IMR-90 (cell line): Measurements from ENCODE around the gene SYVN1. TPM values are rescaled to one million over a fixed set of nuclear protein-coding genes. Genes with fewer than 3 reads are reported as not detected.

Experiments
- ATAC-seq: fragments of 200-7000 bp; cut with Tn5 transposase; 2 replicates; pipeline ENCODE4 v1.9.1; 2020; ENCODE audit warnings: low read depth, mild to moderate bottlenecking, moderate library complexity
- BruUV-seq: library from RNA; stranded (reverse); fragments of 400-500 nt; replicated peaks from 2 replicates; lab custom pipeline; 2021; lab: Mats Ljungman, UMichigan
- CTCF ChIA-PET: fragments of 300-600 bp; formaldehyde crosslinking; extraction: SDS; loops from one replicate; lab custom pipeline; 2021; ENCODE audit warnings: antibody characterized with exemption; lab: Yijun Ruan, JAX
- POLR2A ChIA-PET: fragments of 300-600 bp; sonication (Branson Sonifier 250); formaldehyde crosslinking; loops from one replicate; lab custom pipeline; 2022; ENCODE audit warnings: antibody characterized with exemption; ENCODE audit not compliant: unreplicated experiment; lab: Charles Lee
- DNase-seq: peaks from one replicate; pipeline ENCODE4 v3.0.0; 2013
- H2AFZ ChIP-seq: replicated peaks from 2 replicates; pipeline ENCODE3; 2013; ENCODE audit warnings: low read length, mild to moderate bottlenecking; ENCODE audit not compliant: poor library complexity
- H2AK5ac ChIP-seq: 2 replicates; pipeline ENCODE4 v1.6.1; 2013; ENCODE audit warnings: low read depth, low read length, inconsistent platforms
- H2AK9ac ChIP-seq: replicated peaks from 2 replicates; pipeline ENCODE3; 2013; ENCODE audit warnings: mild to moderate bottlenecking, low read depth, low read length, moderate library complexity; ENCODE audit not compliant: poor library complexity
- H2BK120ac ChIP-seq: 2 replicates; pipeline ENCODE4 v1.6.1; 2013; ENCODE audit warnings: low read depth, low read length, inconsistent platforms
- H2BK15ac ChIP-seq: 3 replicates; pipeline ENCODE4 v1.6.1; 2013; ENCODE audit warnings: low read depth, low read length, inconsistent platforms
- H2BK20ac ChIP-seq: 2 replicates; pipeline ENCODE4 v1.6.1; 2013; ENCODE audit warnings: low read depth, mild to moderate bottlenecking, inconsistent platforms, low read length, moderate library complexity
- H2BK5ac ChIP-seq: 2 replicates; pipeline ENCODE4 v1.6.1; 2013; ENCODE audit warnings: mild to moderate bottlenecking, low read depth, low read length, inconsistent platforms; ENCODE audit not compliant: poor library complexity, severe bottlenecking
- H3K14ac ChIP-seq: replicated peaks from 2 replicates; pipeline ENCODE4 v1.6.1; 2013; ENCODE audit warnings: low read depth, low read length, inconsistent platforms
- H3K18ac ChIP-seq: 2 replicates; pipeline ENCODE4 v1.6.1; 2013; ENCODE audit warnings: low read depth, low read length, control low read depth
- H3K23ac ChIP-seq: 2 replicates; pipeline ENCODE4 v1.6.1; 2013; ENCODE audit warnings: low read depth, low read length, inconsistent platforms
- H3K27ac ChIP-seq: 2 replicates; pipeline ENCODE4 v1.5.1; 2013; ENCODE audit warnings: mild to moderate bottlenecking, control low read depth, low read length; ENCODE audit not compliant: insufficient read depth
- H3K27me3 ChIP-seq: 2 replicates; pipeline ENCODE4 v1.6.1; 2013; ENCODE audit warnings: low read length; ENCODE audit not compliant: control insufficient read depth, insufficient read depth
- H3K36me3 ChIP-seq: 2 replicates; pipeline ENCODE4 v1.6.1; 2013; ENCODE audit warnings: low read length, mixed read lengths; ENCODE audit not compliant: control insufficient read depth, insufficient read depth
- H3K4ac ChIP-seq: 2 replicates; pipeline ENCODE4 v1.6.1; 2013; ENCODE audit warnings: low read depth, low read length, inconsistent platforms
- H3K4me1 ChIP-seq: 2 replicates; pipeline ENCODE4 v1.6.1; 2013; ENCODE audit warnings: low read length, mixed read lengths; ENCODE audit not compliant: control insufficient read depth, insufficient read depth
- H3K4me2 ChIP-seq: 2 replicates; pipeline ENCODE4 v1.6.1; 2013; ENCODE audit warnings: low read depth, mild to moderate bottlenecking, control low read depth, low read length, moderate library complexity
- H3K4me3 ChIP-seq: 2 replicates; pipeline ENCODE4 v1.5.1; 2013; ENCODE audit warnings: low read depth, mild to moderate bottlenecking, control low read depth, low read length, moderate library complexity; ENCODE audit not compliant: insufficient read depth
- H3K56ac ChIP-seq: 2 replicates; pipeline ENCODE4 v1.6.1; 2013; ENCODE audit warnings: low read length, inconsistent platforms; ENCODE audit not compliant: insufficient read depth; ENCODE audit errors: extremely low read depth
- H3K79me1 ChIP-seq, 2 experiments: 2 replicates each; pipeline ENCODE4 v1.6.1; 2013; ENCODE audit warnings: low read length in 2 of 2, inconsistent platforms in 1 of 2, low read depth in 1 of 2
- H3K9ac ChIP-seq: 2 replicates; pipeline ENCODE4 v1.6.1; 2013; ENCODE audit warnings: low read depth, low read length, control low read depth
- H3K9me1 ChIP-seq: 2 replicates; pipeline ENCODE4 v1.6.1; 2013; ENCODE audit warnings: low read length, inconsistent platforms; ENCODE audit not compliant: insufficient read depth
- H3K9me3 ChIP-seq: 2 replicates; pipeline ENCODE4 v1.6.1; 2013; ENCODE audit warnings: low read length; ENCODE audit not compliant: control insufficient read depth, insufficient read depth
- H4K20me1 ChIP-seq: 2 replicates; pipeline ENCODE4 v1.6.1; 2013; ENCODE audit warnings: low read length, inconsistent platforms; ENCODE audit not compliant: insufficient read depth
- H4K5ac ChIP-seq: 2 replicates; pipeline ENCODE4 v1.6.1; 2013; ENCODE audit warnings: mild to moderate bottlenecking, low read depth, low read length, control low read depth
- H4K8ac ChIP-seq, 2 experiments: 2 replicates each; pipeline ENCODE4 v1.6.1; 2013; ENCODE audit warnings: low read depth in 2 of 2, low read length in 2 of 2, control low read depth in 1 of 2, inconsistent platforms in 1 of 2
- H4K91ac ChIP-seq: 2 replicates; pipeline ENCODE4 v1.6.1; 2013; ENCODE audit warnings: low read depth, low read length, inconsistent platforms; ENCODE audit not compliant: insufficient read depth
- BHLHE40 ChIP-seq: fragments of 150-350 bp; IDR thresholded peaks from 2 replicates; pipeline ENCODE4 v1.6.1; 2016; ENCODE audit warnings: mild to moderate bottlenecking, low read depth, low read length
- CEBPB ChIP-seq: IDR thresholded peaks from 2 replicates; pipeline ENCODE4 v1.6.1; 2012; ENCODE audit warnings: low read depth, low read length, improper control_type of control experiment
- CHD1 ChIP-seq: IDR thresholded peaks from 2 replicates; pipeline ENCODE4 v1.6.1; 2012; ENCODE audit warnings: low read depth, low read length, improper control_type of control experiment
- CTCF ChIP-seq: conservative IDR thresholded peaks from 2 replicates; pipeline ENCODE4 v1.5.1; 2012; ENCODE audit warnings: mild to moderate bottlenecking, low read depth, low read length, improper control_type of control experiment
- ELK1 ChIP-seq: fragments of 150-350 bp; IDR thresholded peaks from 2 replicates; pipeline ENCODE4 v1.6.1; 2016; ENCODE audit warnings: low read depth, mild to moderate bottlenecking, low read length, moderate library complexity, borderline replicate concordance
- FOS ChIP-seq: fragments of 150-350 bp; IDR thresholded peaks from 2 replicates; pipeline ENCODE4 v1.6.1; 2016; ENCODE audit warnings: low read depth, low read length
- MAFK ChIP-seq: IDR thresholded peaks from 2 replicates; pipeline ENCODE4 v1.6.1; 2012; ENCODE audit warnings: low read depth, low read length, improper control_type of control experiment
- MAZ ChIP-seq: IDR thresholded peaks from 2 replicates; pipeline ENCODE4 v1.6.1; 2012; ENCODE audit warnings: low read depth, mild to moderate bottlenecking, low read length, improper control_type of control experiment, moderate library complexity, borderline replicate concordance
- MXI1 ChIP-seq: IDR thresholded peaks from 2 replicates; pipeline ENCODE4 v1.6.1; 2012; ENCODE audit warnings: low read depth, mild to moderate bottlenecking, low read length, moderate library complexity, borderline replicate concordance
- NFE2L2 ChIP-seq: fragments of 150-350 bp; IDR thresholded peaks from 2 replicates; pipeline ENCODE4 v1.6.1; 2016; ENCODE audit warnings: low read depth, mild to moderate bottlenecking, low read length
- POLR2A ChIP-seq: IDR thresholded peaks from 2 replicates; pipeline ENCODE4 v1.6.1; 2012; ENCODE audit warnings: mild to moderate bottlenecking, low read depth, low read length
- RAD21 ChIP-seq: IDR thresholded peaks from 2 replicates; pipeline ENCODE4 v1.6.1; 2012; ENCODE audit warnings: low read length, improper control_type of control experiment
- RCOR1 ChIP-seq: IDR thresholded peaks from 2 replicates; pipeline ENCODE4 v1.6.1; 2012; ENCODE audit warnings: mild to moderate bottlenecking, low read length, improper control_type of control experiment; ENCODE audit not compliant: insufficient replicate concordance
- RFX5 ChIP-seq: IDR thresholded peaks from 2 replicates; pipeline ENCODE4 v1.8.0; 2012; ENCODE audit warnings: low read depth, mild to moderate bottlenecking, low read length, moderate library complexity
- SMC3 ChIP-seq: fragments of 150-350 bp; IDR thresholded peaks from 2 replicates; pipeline ENCODE4 v1.6.1; 2016; ENCODE audit warnings: low read depth, mild to moderate bottlenecking, antibody characterized with exemption, low read length, moderate library complexity
- USF2 ChIP-seq: fragments of 150-350 bp; IDR thresholded peaks from 2 replicates; pipeline ENCODE4 v1.6.1; 2017; ENCODE audit warnings: mild to moderate bottlenecking, antibody characterized with exemption, low read length, low read depth
- WGBS, 2 experiments: methylation state at CpG; one replicate each; pipeline versions ENCODE4 v1.1.5 to v1.1.7; 2013; ENCODE audit warnings: missing lambda C conversion rate in 2 of 2; ENCODE audit not compliant: insufficient read length in 1 of 2; ENCODE audit errors: extremely low coverage in 2 of 2; 5-methylcytosine and 5-hydroxymethylcytosine counted together
- dilution Hi-C: fragments of 300-500 bp; cut with HindIII; formaldehyde crosslinking; loops from one replicate; pipeline ENCODE4 v1.14.3; 2018; ENCODE audit warnings: low sequenced_read_pairs; ENCODE audit not compliant: unreplicated experiment
- in situ Hi-C: fragments of 300-500 bp; cut with MboI; formaldehyde crosslinking; loops from 3 replicates; pipeline ENCODE4 v1.14.3; 2019; ENCODE audit warnings: low sequenced_read_pairs, inconsistent platforms, mixed read lengths
- intact Hi-C: fragments of 100-400 bp; cut with micrococcal nuclease; formaldehyde crosslinking; loops from 2 replicates; pipeline ENCODE4 v1.10.0; 2022
- polyA plus RNA-seq, 3 experiments: library from polyadenylated mRNA; depleted of rRNA; stranded (reverse); fragments of >200 nt; gene quantifications; 2 replicates each; pipeline ENCODE4 v1.2.3, GENCODE V29; 2012; ENCODE audit warnings: low replicate concordance in 1 of 3
- total RNA-seq: library from RNA; depleted of rRNA; stranded (reverse); fragments of >200 nt; gene quantifications from 2 replicates; pipeline ENCODE4 v1.2.3, GENCODE V29; 2012

Gene SYVN1
- total and polyA plus RNA-seq, 2 of the 4 experiments (the other 2 are of a cell fraction) = 9.5 to 52.9 TPM

GRCh38 chr11:65136515-65137096, 2.3 kb upstream of the SYVN1 start:
- 90% methylated on average over 12 of the region's 15 CpGs; no CpG with 5 or more reads in 1 of the 2 experiments for WGBS, 2 experiments
- intact Hi-C loops = no loop called here
- CTCF ChIA-PET = interaction anchor here (1.0 kb wide), 1 partner anchor 14 kb away, joined by 4 read pairs; the partner anchor contains the start of gene MRPL49

More at GRCh38 chr11:65136515-65137096, 2.3 kb upstream of the SYVN1 start:
- Histone ChIP-seq H4K8ac (no peak overlapping the region), H3K27me3 (peaks cover 2% of the 10 kb centered on the region; the same call in 1 of the 2 replicates), H3K56ac (no peak overlapping the region), H4K5ac (no peak overlapping the region), H3K18ac (no peak overlapping the region), H2AK5ac (no peak overlapping the region), H3K79me1 (peaks cover 12 to 34% of the 10 kb centered on the region in 2 experiments), H3K9me1 (peaks cover 21% of the 10 kb centered on the region), H2BK120ac (no peak overlapping the region), H2AK9ac (no peak overlapping the region), H2BK15ac (no peak overlapping the region), H2BK5ac (no peak overlapping the region), H4K20me1 (peaks cover 24% of the 10 kb centered on the region), H3K27ac (no peak overlapping the region), H3K4me1 (peaks cover 6% of the 10 kb centered on the region; the same call in 1 of the 2 replicates), H3K9ac (no peak overlapping the region), H2AFZ (no peak overlapping the region), H3K23ac (peak overlapping the region; percentile 24; the same call in 1 of the 2 replicates), H3K14ac (no peak overlapping the region), H2BK20ac (no peak overlapping the region), H3K4ac (no peak overlapping the region), H4K91ac (no peak overlapping the region), H3K4me2 (no peak overlapping the region), H3K9me3 (no peaks in the 10 kb centered on the region), H3K36me3 (peaks cover 13% of the 10 kb centered on the region), H3K4me3 (no peak overlapping the region)
- POLR2A ChIA-PET = no interaction called here
- ATAC-seq (no peak), DNase-seq (no peak)
- BruUV-seq = no TSS peak
- TF ChIP-seq CTCF (no peak), RFX5 (no peak), POLR2A (no peak), BHLHE40 (no peak), CHD1 (no peak), USF2 (no peak), MAFK (no peak), FOS (no peak), CEBPB (no peak), NFE2L2 (no peak), RCOR1 (no peak), ELK1 (no peak), SMC3 (no peak), MAZ (no peak), MXI1 (no peak), RAD21 (no peak)
- in situ Hi-C loops (no loop called here), dilution Hi-C loops (no loop called here)
